Mucosa of gallbladder (tissue), 1 donor: Measurements from ENCODE around the gene GAREM1. TPM values are rescaled to one million over a fixed set of nuclear protein-coding genes. Genes with fewer than 3 reads are reported as not detected.
"Not testable (repeated sequence)": the region's sequence is repeated elsewhere in the genome, so short reads cannot be mapped to it uniquely, and the experiment has no call there.

Source experiments
- DNase-seq: peaks from one replicate; pipeline ENCODE4 v3.0.0-alpha.2; 2020; ENCODE audit warnings: low spot score
- total RNA-seq: library from RNA; stranded (reverse); gene quantifications from one replicate; pipeline ENCODE4 v1.2.1, GENCODE V29; 2021
- donor health status: DM: no; HTN: no; CAD: no.

GAREM1 gene
- total RNA-seq, 1 donor from 2014 or later: 10.7 TPM

- DNase-seq: no peak
Observed at GRCh38 chr18:32371384-32371783, 99.3 kb downstream of the GAREM1 start.

DNA sequence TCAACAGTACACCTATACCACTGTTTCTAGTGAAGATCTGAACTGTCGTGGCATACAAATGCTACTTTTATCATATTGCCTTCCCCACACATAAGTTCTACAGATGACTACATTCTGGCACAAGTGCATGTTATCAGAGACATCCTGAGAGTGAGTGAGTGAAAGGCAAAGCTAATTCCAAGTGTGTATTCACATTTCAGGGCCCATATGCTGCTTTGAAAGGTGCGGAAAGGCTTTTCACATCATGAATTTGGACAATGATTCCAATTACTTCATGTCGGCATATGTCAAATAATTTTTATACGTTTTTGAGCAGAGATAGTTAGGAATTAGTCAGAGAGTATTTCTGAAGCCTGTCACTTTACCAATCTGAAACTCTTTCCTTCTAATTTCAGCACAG is 101.7 kb downstream of the GAREM1 start:
- DNase-seq: no peak

- DNase-seq: no peak
Observed at GRCh38 chr18:32368170-32368569, 102.5 kb downstream of the GAREM1 start.

DNA sequence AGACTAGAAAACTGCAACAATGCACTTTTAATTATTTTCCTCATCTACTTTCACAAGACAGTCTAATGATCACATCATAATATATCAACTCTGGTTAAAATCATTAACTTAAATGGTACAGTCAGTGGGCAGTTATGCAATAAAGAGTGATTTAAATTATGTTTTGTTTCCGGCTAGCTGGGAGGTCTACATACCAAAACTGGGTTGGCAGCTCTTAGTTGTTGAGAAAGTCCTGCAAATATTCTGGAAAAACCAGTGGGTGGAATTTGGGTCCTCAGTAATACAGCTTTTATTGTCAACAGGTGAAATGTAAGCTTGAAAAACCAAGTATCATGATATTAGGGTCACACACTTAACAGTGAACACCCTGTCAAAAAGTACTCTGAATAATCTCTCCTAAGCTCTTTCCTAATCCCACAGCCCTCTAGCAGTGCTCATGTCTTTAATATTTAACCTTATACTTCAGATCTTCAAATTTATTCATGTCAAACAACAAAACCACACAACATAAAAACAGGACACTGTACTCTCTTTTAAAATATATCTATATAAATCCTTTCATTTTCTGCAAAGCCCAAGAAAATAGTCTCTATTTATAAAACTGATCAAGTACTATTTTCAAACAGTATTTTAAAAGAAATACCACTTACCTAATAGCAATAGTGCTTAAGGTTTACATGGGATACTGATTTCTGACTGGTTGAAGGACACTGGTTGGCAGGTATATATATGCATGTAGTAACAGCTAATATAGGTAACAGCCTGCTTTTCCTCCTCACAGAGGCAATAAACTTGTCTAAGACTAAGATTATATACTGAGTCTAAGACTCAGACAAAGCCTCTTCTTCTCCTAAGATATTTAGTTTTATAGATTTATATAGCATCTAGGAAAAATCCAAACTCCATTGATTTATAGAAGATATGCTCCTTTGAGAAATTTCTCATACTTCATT is 103.8 kb downstream of the GAREM1 start:
- no peak for DNase-seq

DNA sequence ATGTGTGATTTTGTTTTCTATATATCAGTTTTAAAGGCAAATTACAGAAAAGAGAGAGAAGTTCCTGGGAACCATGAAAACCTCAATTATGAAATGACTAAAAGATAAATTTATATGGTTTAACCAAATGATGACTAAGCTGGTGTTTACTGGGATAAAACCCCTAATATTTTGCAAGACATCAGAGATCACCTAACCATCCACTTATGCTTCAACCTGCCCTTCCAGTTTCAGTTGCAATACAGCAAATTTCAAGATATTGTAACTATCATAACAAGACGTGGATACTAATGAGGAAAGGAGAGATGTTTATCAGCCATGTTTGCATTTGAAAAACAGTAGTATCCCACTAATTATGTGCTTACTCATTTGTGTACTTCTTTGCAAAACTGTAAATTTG is 108.2 kb downstream of the GAREM1 start:
- no peak for DNase-seq

DNA sequence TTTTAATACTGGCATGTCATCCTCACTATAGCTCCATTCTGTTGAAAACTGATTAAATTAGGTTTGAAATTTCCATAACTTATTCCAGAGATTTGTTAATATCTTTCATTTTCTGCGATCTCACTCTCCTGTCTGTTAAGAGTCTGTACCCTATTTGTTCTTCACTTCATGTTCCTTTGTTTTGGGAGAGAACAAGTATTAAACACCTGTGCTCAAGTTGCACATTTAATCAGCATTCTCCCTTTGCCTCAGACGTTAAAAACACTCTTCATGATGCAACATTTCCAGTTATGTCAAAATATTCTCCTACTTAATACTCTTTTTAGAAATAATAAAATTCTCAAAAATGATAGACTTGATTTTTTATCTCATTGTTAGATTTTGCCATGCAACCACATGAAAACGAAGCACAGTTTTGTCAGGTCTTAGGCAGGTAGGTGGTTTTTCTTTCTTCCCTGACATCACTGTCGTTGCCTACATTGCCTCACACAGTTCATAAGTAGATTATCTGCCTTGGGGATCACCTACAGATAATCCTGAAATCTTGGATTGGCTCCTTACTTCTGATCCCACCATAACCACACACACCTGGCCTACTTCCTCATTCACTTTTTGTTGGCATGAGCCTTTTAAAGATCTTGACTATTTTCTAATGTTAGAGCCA is 109.9 kb downstream of the GAREM1 start:
- no peak for DNase-seq

GRCh38 chr18:32358529-32358928 is 112.2 kb downstream of the GAREM1 start:
- no peak for DNase-seq

DNA sequence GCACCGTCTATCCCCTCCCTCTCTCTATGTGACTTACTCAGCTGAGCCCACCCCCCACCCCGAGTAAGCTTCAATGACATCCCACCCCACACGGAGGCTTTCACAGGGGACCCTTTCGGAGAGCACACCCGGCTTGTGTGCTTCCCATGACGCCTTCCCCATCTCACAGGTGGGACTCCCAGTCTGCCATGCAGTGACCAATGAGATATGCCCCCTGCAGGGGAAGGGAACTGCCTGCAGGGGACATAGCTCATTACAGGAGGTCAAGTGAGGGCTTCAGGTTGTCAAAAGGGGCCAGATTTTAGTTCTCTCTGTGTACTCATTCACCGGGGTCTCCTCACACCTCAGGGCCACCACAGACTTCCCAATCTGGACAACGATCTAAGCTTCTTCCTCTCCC is 112.6 kb downstream of the GAREM1 start:
- no peak for DNase-seq

GRCh38 chr18:32355896-32356295 is 114.8 kb downstream of the GAREM1 start:
- no peak for DNase-seq

DNA sequence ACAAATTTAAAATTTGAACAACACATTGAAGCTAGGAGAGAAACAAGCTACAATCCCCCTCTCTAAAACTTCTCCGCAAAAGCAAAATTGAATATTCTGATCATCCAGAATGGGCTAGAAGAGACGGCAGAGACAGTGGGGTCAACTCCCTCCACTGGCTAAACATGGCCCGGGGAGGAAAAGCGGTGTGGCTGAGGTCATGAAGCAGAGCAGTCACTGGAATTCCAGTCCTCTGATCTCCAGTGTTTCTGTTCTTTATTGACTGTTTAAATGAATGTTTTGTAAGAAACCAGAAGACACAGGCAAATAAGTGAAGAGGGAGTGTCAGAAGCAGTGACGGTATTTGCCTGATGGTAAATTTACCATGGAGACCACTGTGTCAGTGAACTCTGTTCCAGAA is 116.2 kb downstream of the GAREM1 start:
- DNase-seq: no peak

DNA sequence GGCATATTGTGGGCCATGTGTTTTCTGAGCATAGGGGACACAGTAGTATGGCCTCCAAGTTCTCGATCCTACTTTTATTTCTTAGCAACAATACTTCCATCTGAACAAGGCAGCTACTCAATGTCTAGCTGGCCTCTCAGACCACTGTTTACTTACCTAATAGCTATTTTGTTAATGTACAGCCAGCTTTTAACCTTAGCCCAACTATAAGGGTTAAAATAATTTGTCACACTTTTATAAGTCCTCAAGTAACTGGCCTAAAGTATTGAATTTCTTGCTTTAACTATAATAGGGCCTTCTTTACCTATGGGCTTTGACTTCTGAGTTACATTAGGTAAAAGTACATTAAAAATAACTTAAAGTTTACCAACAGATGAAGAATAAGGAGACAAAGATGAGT is 117.4 kb downstream of the GAREM1 start:
- no peak for DNase-seq

DNA sequence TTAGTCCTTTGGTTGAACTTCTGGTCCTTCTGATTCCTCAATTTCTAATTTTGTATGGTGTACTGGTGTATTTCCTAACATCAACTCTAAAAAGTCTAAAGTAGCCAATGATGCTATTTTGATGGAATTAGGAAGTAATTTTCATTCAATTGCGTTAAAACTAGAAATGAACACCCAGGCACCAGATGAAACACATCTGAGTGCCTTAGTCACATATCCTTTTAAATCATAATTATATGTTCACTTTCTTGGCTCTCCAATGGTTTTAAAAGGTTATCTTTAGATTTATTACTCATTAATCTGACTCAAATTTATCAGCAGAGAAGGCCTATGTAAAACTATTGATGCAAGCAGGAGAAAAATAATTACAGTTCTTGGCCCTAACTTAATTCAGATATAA is 119.7 kb downstream of the GAREM1 start:
- no peak for DNase-seq

GRCh38 chr18:32349728-32350395 is 120.8 kb downstream of the GAREM1 start:
- peak; percentile 80 for DNase-seq

GRCh38 chr18:32346671-32347070 is 124.0 kb downstream of the GAREM1 start:
- no peak for DNase-seq

DNA sequence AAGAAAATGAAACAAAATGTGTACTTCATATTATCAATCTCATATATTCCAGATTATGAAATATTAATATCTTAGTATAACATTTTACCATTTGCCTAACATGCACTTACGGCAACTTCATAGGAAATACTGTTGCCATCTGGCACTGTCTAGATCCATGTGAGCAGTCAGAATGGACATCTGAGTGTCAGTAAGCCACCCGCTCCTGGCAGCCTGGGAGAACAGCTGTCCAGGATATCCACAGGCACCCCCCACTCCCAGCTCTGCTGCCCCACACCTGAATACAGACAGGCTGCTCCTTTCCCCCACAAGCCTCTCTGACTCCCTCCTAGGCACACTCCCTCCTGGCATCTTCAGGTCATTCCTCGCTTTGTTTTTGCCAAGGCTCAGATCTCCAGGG is 127.0 kb downstream of the GAREM1 start:
- no peak for DNase-seq

DNA sequence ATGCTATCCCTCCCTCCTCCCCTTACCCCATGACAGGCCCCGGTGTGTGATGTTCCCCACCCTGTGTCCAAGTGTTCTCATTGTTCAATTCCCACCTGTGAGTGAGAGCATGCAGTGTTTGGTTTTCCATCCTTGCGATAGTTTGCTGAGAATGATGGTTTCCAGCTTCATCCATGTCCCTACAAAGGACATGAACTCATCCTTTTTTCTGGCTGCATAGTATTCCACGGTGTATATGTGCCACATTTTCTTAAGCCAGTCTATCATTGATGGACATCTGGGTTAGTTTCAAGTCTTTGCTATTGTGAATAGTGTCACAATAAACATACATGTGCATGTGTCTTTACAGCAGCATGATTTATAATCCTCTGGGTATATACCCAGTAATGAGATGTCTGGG is 129.6 kb downstream of the GAREM1 start:
- DNase-seq: not testable (repeated sequence)

GRCh38 chr18:32339045-32339444 is 131.6 kb downstream of the GAREM1 start:
- DNase-seq: no peak

GRCh38 chr18:32337821-32338220 is 132.9 kb downstream of the GAREM1 start:
- no peak for DNase-seq

DNA sequence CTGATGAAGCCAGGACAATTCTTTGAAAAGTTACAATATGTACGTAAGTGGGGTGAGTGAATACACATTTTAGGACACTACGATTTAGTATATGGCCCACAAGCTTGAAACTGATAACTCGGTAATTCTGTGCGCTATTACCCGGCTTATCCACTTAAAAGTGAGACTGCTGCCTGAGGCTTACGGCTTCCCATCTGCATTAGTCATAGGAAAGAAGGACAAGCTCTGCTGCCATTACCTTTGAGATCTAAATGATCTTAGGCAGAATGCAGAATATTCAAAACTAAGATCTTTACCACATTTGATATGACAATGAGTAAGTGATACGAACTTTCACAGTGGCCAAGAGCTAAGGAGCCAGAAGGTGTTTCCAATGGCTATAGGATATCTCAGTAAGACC is 133.3 kb downstream of the GAREM1 start:
- no peak for DNase-seq

- DNase-seq: no peak
Observed at GRCh38 chr18:32335228-32335627, 135.5 kb downstream of the GAREM1 start.

DNA sequence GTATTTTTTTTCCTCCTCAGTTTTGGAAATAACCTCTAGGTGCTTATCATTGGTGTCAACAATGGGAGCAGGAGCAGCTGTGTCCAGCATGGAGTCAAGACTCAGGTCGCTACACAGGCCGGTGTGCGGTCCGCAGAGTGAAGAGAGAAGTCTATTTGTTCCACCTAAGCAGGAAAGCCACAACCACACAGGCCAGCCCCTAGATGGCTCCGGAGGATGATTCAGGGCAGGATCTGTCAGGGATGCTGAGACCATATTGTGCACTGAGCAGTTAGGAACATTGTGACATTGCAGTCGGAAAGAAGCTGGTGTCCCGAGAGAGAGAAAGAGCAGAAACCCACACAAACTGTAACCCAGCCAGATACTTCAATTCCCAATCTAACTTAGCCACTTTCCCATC is 136.9 kb downstream of the GAREM1 start:
- DNase-seq: no peak

GRCh38 chr18:32332708-32333107 is 138.0 kb downstream of the GAREM1 start:
- no peak for DNase-seq

- no peak for DNase-seq
Observed at GRCh38 chr18:32328974-32329373, 141.7 kb downstream of the GAREM1 start.
